Hematopoietic multipotent progenitor cell (in vitro differentiated cells): ENCODE data around the gene IGHMBP2. TPM values are rescaled to one million over a fixed set of nuclear protein-coding genes. Genes with fewer than 3 reads are reported as not detected.
"Not testable (repeated sequence)": the region's sequence is repeated elsewhere in the genome, so short reads cannot be mapped to it uniquely, and the experiment has no call there.

Source experiments
- DNase-seq, 3 donors: peaks; one replicate each; pipeline ENCODE4 v3.0.0-alpha.2; 2011 to 2015; ENCODE audit warnings: low read depth in 2 of 3, low spot score in 2 of 3
- total RNA-seq: library from RNA; depleted of rRNA; stranded (reverse); fragments of >200 nt; gene quantifications from one replicate; pipeline ENCODE4 v1.2.3, GENCODE V29; 2012

The IGHMBP2 gene
- total RNA-seq, 1 donor: 12.4 TPM

GRCh38 chr11:68959465-68960293, 56.0 kb downstream of the IGHMBP2 start:
- DNase-seq: no peak

DNA sequence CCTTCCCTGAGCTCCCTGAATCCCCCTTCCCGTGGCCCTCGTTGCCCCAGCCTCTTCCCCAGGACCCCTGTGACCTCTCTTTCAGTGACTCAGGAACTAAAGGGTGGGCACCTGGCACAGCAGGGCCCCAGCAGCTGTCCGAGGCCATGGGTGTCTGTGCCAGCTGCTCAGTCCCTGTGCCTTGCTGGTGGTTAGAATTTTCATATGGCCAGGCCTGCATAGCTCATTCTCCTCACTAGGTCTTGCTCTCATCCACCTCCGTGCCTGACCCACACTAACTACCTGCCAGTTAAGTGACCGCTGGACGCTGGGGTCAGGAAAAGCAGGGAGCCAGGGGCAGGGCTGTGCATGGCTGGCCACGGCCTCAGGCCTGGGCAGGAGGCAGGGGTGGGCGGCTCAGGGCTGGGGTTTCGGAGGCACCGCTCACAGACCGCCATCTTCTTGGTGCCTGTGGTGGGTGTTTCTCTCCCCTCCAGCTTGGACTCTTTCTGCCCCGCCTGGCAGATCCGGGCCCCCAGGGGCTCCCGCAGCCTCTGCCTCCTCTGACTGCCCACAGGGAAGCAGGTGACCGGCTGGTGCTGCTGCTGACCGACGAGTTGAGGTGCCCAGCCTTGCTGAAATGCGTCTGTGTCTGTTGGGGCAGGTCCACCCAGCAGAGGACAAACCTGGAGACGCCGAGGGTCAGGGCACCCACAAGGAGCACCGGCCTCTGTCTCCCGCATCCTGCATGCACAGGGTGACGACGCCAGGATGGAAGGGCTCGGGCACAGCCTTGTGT, 56.8 kb downstream of the IGHMBP2 start:
- no peak for DNase-seq

DNA sequence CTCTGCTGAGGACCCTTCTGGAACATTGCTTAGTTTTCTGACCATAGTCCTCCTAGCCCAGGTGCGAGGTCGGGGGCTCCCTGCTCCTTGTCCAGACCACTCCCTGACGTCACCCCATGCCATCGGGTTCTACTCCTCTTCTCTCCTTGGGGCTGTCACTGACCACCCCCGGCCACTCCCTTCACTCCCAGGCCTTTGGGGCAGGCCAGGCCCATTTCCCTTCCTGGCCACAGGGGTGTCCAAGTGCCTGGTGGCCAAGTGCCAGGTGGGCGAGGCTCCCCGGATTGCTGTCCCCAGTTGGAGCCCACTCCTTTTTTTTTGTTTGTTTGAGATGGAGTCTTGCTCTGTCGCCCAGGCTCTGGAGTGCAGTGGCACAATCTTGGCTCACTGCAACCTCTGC, 57.6 kb downstream of the IGHMBP2 start:
- DNase-seq: no peak

- peak in 1 of 3 donors; percentile 19 for DNase-seq
Measured at GRCh38 chr11:68962527-68963250, 59.0 kb downstream of the IGHMBP2 start.

DNA sequence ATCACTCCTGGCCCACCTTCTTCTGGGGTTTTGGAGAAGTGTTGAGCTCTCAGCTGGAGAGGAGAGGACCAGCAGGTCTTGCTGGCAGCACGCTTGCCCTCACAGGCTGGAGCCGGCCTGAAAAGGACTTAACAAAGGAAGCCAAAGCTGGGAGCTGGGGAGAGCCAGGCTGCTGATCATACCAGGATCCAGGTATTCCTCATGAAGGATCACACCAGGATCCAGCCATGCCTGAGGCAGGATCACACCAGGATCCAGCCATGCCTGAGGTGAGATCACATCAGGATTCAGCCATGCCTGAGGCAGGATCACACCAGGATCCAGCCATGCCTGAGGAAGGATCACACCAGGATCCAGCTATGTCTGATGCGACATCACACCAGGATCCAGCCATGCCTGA, 60.1 kb downstream of the IGHMBP2 start:
- no peak for DNase-seq

- no peak for DNase-seq
Measured at GRCh38 chr11:68965901-68966853, 62.5 kb downstream of the IGHMBP2 start.

DNA sequence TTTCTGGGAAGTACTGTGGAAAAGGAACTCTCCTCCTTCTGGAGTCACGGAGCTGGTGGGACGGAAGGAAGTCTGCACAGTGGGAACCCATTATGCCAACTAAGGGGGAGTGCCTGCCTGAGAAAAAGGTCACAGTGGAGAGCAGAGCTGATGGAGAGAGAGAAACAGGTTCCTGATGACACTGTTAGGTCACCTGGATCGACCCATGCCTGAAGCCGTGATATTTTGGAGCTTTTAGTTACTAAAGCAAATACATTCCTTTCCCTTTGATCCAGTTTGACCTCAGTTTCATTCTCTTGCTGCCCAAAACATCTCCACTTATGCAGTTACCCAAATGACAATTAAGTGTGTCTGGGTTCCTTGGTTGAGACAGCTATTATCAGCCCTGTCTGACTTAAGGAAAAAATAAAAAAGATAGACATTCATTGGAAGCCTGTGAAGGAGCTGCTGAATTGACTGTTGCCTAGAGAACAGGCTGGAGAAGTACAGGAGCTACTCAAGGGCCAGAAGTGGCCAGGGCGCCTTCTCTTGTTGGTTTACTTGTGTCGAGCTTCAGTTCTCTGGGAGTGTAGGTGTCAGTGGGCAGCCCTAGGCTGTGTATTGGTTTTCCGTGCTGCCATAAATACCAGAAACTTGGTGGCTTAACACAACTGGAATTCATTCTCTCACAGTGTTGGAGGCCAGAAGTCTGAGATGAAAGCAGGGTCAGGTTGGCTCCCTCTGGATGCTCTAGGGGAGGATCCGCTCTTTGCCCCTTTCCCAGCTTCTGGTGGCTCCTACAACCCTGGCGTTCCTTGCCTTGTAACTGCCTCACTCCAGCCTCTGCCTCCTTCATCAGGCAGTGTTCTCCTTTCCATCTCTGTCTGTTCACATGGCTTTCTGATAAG, 63.4 kb downstream of the IGHMBP2 start:
- DNase-seq: no peak

DNA sequence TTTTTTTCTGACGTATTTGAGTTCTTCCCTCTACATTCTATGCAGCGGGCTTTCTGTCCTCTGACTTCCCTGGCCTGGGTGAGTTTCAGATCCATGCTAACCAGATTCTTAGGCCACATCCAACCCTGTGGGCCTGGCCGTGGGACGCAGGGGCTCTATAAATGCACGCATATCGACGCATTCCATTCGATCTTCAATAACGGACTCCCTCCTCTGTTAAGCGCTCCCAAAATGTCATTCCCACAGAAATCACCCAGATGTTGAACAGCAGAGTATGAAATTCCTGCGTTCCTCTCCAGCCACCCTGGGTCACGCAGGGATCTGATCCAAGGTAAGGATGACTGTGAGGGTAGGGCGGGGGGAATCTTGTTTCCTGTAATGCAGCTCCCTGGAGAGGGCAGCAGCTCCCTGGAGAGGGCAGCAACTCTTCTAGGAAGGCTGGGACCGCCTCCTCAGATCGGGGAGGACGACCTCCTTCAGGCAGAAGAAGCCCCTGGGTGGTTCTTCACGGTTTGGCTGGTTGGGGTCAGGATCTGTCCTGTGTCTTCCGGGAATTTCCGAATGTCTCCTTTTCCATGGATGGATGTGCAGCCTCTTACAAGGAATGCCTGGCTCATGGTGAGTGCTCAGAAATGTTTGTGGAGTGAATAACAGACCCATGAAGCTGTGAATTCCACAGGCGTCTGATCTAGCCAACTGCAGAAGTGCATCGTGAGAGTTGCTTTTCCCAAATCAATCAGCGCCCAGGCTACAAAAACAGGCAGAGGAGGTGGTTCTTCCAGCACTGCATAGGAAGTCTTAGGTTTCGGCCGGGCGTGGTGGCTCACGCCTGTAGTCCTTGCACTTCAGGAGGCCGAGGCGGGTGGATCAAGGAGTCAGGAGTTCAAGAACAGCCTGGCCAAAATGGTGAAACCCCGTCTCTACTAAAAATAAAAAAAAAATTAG, 64.9 kb downstream of the IGHMBP2 start:
- DNase-seq: no peak

DNA sequence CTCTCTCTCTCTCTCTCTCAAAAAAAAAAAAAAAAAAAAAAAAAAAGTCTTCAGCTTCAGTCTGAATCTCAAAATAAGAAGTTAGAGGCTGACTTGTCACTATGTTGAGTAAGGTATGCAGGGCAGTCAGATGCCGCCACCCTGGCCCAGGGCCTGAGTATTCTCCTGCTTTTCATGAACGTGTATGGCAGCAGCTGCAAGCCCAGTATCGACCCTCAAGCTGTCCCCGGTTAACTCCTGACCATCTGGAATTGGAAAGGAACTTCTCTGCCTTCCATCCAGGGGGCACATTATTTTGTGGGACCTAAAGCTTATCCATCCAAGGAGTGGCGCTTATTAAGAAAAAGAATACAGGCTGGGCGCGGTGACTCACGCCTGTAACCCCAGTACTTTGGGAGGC, 65.7 kb downstream of the IGHMBP2 start:
- no peak for DNase-seq

DNA sequence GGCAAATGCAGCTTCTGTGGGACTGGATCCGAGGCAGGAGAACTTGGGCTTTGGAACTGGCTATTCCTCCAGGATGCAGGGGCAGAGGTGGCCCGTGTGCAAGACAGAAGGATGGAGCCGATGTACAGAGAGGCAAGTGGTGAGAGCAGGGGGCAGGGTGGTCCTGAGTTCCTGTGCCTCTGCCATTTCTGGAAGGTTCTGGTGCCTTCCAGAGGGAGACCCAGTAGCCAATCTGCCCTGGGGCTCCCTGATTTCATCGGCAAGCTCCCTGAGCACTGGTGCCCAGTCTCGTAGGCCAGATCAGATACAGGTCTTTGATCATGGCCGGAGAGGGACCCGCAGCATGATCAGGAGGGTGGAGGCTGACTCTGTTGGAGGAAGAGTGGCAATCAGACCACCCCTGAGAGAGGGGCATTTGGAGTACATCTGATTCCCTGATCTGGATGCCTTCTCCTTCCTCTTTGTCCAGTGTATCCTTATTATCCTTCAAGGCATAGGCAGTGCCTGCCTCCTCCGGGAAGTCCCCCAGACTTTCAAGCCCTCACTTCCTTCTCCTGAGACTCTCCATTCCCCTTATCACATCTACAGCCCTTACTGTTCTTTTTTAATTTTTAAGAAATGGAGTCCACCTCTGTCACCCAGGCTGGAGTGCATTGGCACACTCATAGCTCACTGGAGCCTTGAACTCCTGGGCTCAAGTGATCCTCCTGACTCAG, 67.4 kb downstream of the IGHMBP2 start:
- no peak for DNase-seq

DNA sequence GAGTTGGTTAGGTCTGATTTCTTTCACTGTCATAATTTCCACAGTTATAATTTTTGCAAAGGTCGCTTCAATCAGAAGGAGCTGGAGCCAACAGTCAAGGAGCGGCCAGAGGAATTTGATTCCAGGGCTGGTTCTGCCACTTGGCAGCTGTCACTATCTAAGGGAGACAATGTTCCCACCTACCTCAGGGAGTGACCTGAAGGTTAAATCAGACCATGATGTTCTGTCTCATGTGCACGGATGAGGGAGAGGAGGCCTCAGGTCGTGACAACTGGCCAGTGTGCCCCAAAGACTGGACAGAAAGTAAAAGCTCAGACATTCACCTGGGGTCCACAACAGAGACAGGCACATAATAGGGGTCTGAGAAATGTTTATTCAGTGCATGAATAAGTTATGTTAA, 69.5 kb downstream of the IGHMBP2 start:
- DNase-seq: no peak

DNA sequence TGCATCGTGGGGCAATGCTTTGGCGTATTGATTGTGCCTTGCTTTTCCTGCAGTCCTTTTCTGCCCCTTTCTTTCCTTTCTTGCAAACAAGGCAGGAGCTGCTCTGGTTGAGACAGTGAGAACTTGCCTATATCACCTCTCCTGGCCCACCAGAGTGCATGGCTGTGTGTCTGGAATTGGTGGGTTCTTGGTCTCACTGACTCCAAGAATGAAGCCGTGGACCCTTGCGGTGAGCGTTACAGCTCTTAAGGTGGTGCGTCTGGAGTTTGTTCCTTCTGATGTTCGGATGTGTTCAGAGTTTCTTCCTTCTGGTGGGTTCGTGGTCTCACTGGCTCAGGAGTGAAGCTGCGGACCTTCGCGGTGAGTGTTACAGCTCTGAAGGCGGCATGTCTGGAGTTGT, 70.0 kb downstream of the IGHMBP2 start:
- not testable (repeated sequence) for DNase-seq

DNA sequence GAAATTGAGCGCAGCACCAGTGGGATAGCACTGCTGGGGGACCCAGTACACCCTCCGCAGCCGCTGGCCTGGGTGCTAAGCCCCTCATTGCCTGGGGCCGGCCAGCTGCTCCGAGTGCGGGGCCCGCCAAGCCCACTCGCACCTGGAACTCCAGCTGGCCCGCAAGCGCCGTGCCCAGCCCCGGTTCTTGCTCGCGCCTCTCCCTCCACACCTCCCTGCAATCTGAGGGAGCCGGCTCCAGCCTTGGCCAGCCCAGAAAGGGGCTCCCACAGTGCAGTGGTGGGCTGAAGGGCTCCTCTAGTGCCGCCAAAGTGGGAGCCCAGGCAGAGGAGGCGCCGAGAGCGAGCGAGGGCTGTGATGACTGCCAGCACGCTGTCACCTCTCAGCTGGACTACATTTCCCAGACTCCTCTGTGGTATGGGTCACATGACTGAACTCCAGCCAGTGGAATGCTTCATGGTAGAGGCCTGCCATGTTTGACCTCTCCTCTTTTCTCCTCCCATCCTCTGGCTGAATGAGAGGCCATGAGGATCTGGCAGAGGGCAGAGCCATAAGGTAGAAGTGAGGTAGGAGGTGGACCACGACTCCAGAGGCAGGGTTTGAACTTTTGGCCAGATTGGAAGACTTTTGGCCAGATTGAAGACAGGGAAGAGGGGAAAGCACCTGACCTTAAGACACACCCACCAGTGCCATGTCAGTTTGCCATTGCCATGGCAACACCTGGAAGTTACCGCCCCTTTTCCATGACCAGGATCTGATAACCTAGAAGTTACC, 70.9 kb downstream of the IGHMBP2 start:
- DNase-seq: peak in 1 of 3 donors; percentile 15

GRCh38 chr11:68976095-68976494, 72.4 kb downstream of the IGHMBP2 start:
- no peak for DNase-seq

GRCh38 chr11:68976563-68976962, 72.9 kb downstream of the IGHMBP2 start:
- no peak for DNase-seq

DNA sequence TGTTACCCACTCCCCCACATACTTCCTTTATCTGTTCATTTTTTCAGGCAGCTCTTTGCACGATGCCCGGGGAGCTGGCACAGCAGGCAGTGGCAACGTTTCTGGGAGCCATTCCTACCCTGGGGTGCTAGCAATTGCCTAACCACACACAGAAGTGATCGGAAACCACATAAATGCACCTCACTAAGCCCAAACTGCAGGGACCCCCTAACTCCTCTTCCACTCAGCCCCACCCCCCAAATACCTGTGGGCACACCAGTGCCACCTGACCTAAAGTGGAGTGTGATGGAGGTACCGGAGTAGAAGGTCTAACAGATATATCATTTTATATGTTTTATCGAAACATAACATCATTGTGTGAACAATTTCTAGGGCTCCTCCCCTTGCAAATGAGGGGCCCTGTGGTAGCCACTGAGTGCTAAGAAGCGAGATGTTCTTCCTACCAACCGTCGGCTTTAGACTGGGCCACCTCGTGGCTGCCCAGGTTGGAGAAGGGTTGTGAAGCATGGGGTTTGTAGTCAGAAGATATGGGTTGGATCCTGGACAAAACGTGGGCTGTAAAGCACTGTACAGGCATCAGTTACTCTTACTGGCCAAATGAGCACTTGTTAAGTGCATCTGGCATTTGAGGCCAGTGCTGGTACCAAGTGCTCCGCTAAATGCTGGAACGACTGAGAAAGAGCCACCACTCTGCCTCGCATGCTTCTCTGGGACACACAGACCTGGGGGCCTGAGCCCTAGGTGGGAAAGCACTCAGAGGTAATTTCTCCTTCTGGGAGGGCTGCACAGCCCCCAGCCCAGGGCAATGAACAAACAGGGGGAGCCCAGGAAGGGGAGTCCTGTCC, 74.3 kb downstream of the IGHMBP2 start:
- no peak for DNase-seq
